ENCODE measurements around the gene ZNF83. TPM values are rescaled to one million over a fixed set of nuclear protein-coding genes. Genes with fewer than 3 reads are reported as not detected.

ZNF83 gene
- polyA plus RNA-seq, 1 donor from 2014 or later, result 69.3 TPM

- H3K9ac ChIP-seq (ENCODE audit: low read length), result no peak overlapping the region
- no peak overlapping the region for H3K4me3 ChIP-seq (ENCODE audit: low read length)
- no peak overlapping the region for H3K4me2 ChIP-seq (ENCODE audit: low read length)
- no peaks in the 10 kb centered on the region for H3K9me3 ChIP-seq (ENCODE audit: low read length)
- no peaks in the 10 kb centered on the region for H3K27me3 ChIP-seq (ENCODE audit: insufficient read depth, low read depth, low read length)
- H3K79me2 ChIP-seq (replicated peaks; ENCODE audit: insufficient read depth, low read length), result no peaks in the 10 kb centered on the region
- H2AFZ ChIP-seq (ENCODE audit: low read depth, low read length), result no peak overlapping the region
- no peaks in the 10 kb centered on the region for H3K36me3 ChIP-seq (ENCODE audit: insufficient read depth, low read length)
- no peak for TF ChIP-seq SMC3 (conservative IDR thresholded peaks at IDR 0.05; ENCODE audit: poor library complexity)
- TF ChIP-seq RAD21 (conservative IDR thresholded peaks at IDR 0.05), result no peak
- TF ChIP-seq EZH2 (IDR thresholded peaks at IDR 0.05; ENCODE audit: borderline replicate concordance, insufficient read depth, low read length, poor library complexity, severe bottlenecking), result no peak
- TF ChIP-seq TAF1 (IDR thresholded peaks at IDR 0.05; ENCODE audit: low read depth), result no peak
- TF ChIP-seq REST (IDR thresholded peaks at IDR 0.05; ENCODE audit: borderline replicate concordance), result no peak
- TF ChIP-seq POLR2AphosphoS5 (IDR thresholded peaks at IDR 0.05), result no peak
- no peak for TF ChIP-seq MXI1 (conservative IDR thresholded peaks at IDR 0.05; ENCODE audit: poor library complexity, severe bottlenecking)
- no peak for TF ChIP-seq CTCF (IDR thresholded peaks at IDR 0.05; ENCODE audit: poor library complexity, severe bottlenecking)
- TF ChIP-seq EP300 (conservative IDR thresholded peaks at IDR 0.05; ENCODE audit: poor library complexity, severe bottlenecking), result no peak
- no peak overlapping the region for H3K27ac ChIP-seq (ENCODE audit: low read length)
- no peaks in the 10 kb centered on the region for H4K20me1 ChIP-seq (ENCODE audit: insufficient read depth)
- H3K9me2 ChIP-seq (ENCODE audit: insufficient read depth, low read length), result no peaks in the 10 kb centered on the region
- H3F3A ChIP-seq (ENCODE audit: insufficient read depth, low read length, poor library complexity, severe bottlenecking), result no peaks in the 10 kb centered on the region
Measured at GRCh38 chr19:52603558-52604207, 34.5 kb downstream of the ZNF83 start.

GRCh38 chr19:52602941-52603340, 35.2 kb downstream of the ZNF83 start:
- H3K9ac ChIP-seq (ENCODE audit: low read length), result no peak overlapping the region
- TF ChIP-seq POLR2AphosphoS5 (IDR thresholded peaks at IDR 0.05), result no peak
- no peak for TF ChIP-seq REST (IDR thresholded peaks at IDR 0.05; ENCODE audit: borderline replicate concordance)
- no peak for TF ChIP-seq CTCF (IDR thresholded peaks at IDR 0.05; ENCODE audit: poor library complexity, severe bottlenecking)
- no peak for TF ChIP-seq EZH2 (IDR thresholded peaks at IDR 0.05; ENCODE audit: borderline replicate concordance, insufficient read depth, low read length, poor library complexity, severe bottlenecking)
- TF ChIP-seq TAF1 (IDR thresholded peaks at IDR 0.05; ENCODE audit: low read depth), result no peak
- TF ChIP-seq EP300 (conservative IDR thresholded peaks at IDR 0.05; ENCODE audit: poor library complexity, severe bottlenecking), result no peak
- TF ChIP-seq SMC3 (conservative IDR thresholded peaks at IDR 0.05; ENCODE audit: poor library complexity), result no peak
- no peak for TF ChIP-seq RAD21 (conservative IDR thresholded peaks at IDR 0.05)
- TF ChIP-seq MXI1 (conservative IDR thresholded peaks at IDR 0.05; ENCODE audit: poor library complexity, severe bottlenecking), result no peak
- H3K9me3 ChIP-seq (ENCODE audit: low read length), result no peaks in the 10 kb centered on the region
- no peaks in the 10 kb centered on the region for H3K79me2 ChIP-seq (replicated peaks; ENCODE audit: insufficient read depth, low read length)
- H3K27ac ChIP-seq (ENCODE audit: low read length), result no peak overlapping the region
- no peak overlapping the region for H3K4me2 ChIP-seq (ENCODE audit: low read length)
- no peaks in the 10 kb centered on the region for H4K20me1 ChIP-seq (ENCODE audit: insufficient read depth)
- H3K4me3 ChIP-seq (ENCODE audit: low read length), result no peak overlapping the region
- H3F3A ChIP-seq (ENCODE audit: insufficient read depth, low read length, poor library complexity, severe bottlenecking), result no peaks in the 10 kb centered on the region
- no peaks in the 10 kb centered on the region for H3K27me3 ChIP-seq (ENCODE audit: insufficient read depth, low read depth, low read length)
- H3K36me3 ChIP-seq (ENCODE audit: insufficient read depth, low read length), result no peaks in the 10 kb centered on the region
- H3K9me2 ChIP-seq (ENCODE audit: insufficient read depth, low read length), result no peaks in the 10 kb centered on the region
- no peak overlapping the region for H2AFZ ChIP-seq (ENCODE audit: low read depth, low read length)

All from neural cell (in vitro differentiated cells).